Thymus (tissue), 11 donors: ENCODE results near the gene PRKCA. TPM values are rescaled to one million over a fixed set of nuclear protein-coding genes. Genes with fewer than 3 reads are reported as not detected.

Source experiments
- DNase-seq, 9 donors: peaks; one replicate each; pipeline ENCODE4 v3.0.0-alpha.2; 2013; ENCODE audit warnings: low spot score in 9 of 9, low read depth in 6 of 9, missing footprints in 1 of 9
- H3K27ac ChIP-seq, 2 donors: one replicate each; pipeline ENCODE4 v1.5.1; 2013; ENCODE audit warnings: control low read depth in 1 of 2, low read depth in 1 of 2, low read length in 1 of 2, mild to moderate bottlenecking in 1 of 2, moderate library complexity in 1 of 2
- H3K27me3 ChIP-seq, 2 donors: one replicate each; pipeline ENCODE4 v1.5.1; 2013; ENCODE audit warnings: low read length in 1 of 2; ENCODE audit not compliant: control insufficient read depth in 2 of 2, insufficient read depth in 1 of 2
- H3K36me3 ChIP-seq, 2 donors: one replicate each; pipeline ENCODE4 v1.5.1; 2013; ENCODE audit warnings: low read length in 1 of 2, mild to moderate bottlenecking in 1 of 2, moderate library complexity in 1 of 2; ENCODE audit not compliant: control insufficient read depth in 2 of 2, insufficient read depth in 2 of 2
- H3K4me1 ChIP-seq, 2 donors: one replicate each; pipeline ENCODE4 v1.5.1; 2013; ENCODE audit warnings: low read length in 2 of 2; ENCODE audit not compliant: control insufficient read depth in 2 of 2, insufficient read depth in 2 of 2
- H3K4me3 ChIP-seq, 2 donors: one replicate each; pipeline ENCODE4 v1.5.1; 2013; ENCODE audit warnings: low read length in 2 of 2, control low read depth in 1 of 2, mild to moderate bottlenecking in 1 of 2
- H3K9me3 ChIP-seq, 2 donors: one replicate each; pipeline ENCODE4 v1.5.1; 2013; ENCODE audit warnings: low read length in 1 of 2, mild to moderate bottlenecking in 1 of 2; ENCODE audit not compliant: control insufficient read depth in 2 of 2, insufficient read depth in 1 of 2
- WGBS: extraction: QIAGEN DNeasy Blood & Tissue Kit; methylation state at CpG from one replicate; pipeline ENCODE4 v1.1.7; 2013; 5-methylcytosine and 5-hydroxymethylcytosine counted together
- polyA plus RNA-seq: library from polyadenylated mRNA; stranded (reverse); fragments of 200-250 nt; gene quantifications from one replicate; pipeline ENCODE4 v1.2.3, GENCODE V29; 2013
- total RNA-seq: library from RNA; stranded (reverse); fragments of 120-200 nt; gene quantifications from one replicate; pipeline ENCODE4 v1.2.4, GENCODE V29; 2013
- donor health status: healthy.

The PRKCA gene
- total and polyA plus RNA-seq, 2 donors, result 2.7 to 3.2 TPM

GRCh38 chr17:66830451-66830850, 528.0 kb downstream of the PRKCA start:
- DNase-seq, result no peak
- Histone ChIP-seq H3K4me3 (no peak overlapping the region), H3K4me1 (peaks cover 0 to 3% of the 10 kb centered on the region in 2 donors), H3K9me3 (no peaks in the 10 kb centered on the region), H3K27ac (no peak overlapping the region), H3K36me3 (no peaks in the 10 kb centered on the region), H3K27me3 (peaks cover 16 to 66% of the 10 kb centered on the region in 2 donors)
- WGBS, result 43% methylated on average over 4 of the region's 4 CpGs

- Histone ChIP-seq H3K27me3 (peaks cover 18 to 74% of the 10 kb centered on the region in 2 donors), H3K9me3 (no peaks in the 10 kb centered on the region), H3K36me3 (no peaks in the 10 kb centered on the region), H3K4me3 (no peak overlapping the region), H3K27ac (no peak overlapping the region), H3K4me1 (peaks cover 0 to 3% of the 10 kb centered on the region in 2 donors)
- no peak for DNase-seq
- WGBS, result 92% methylated on average over 14 of the region's 14 CpGs
Measured at GRCh38 chr17:66831383-66832210, 529.2 kb downstream of the PRKCA start.

GRCh38 chr17:66833201-66833600, 530.8 kb downstream of the PRKCA start:
- no peak overlapping the region for H3K27ac ChIP-seq
- 92% methylated on average over 4 of the region's 4 CpGs for WGBS
- no peak for DNase-seq
- H3K4me3 ChIP-seq, result no peak overlapping the region
- peaks cover 0 to 3% of the 10 kb centered on the region in 2 donors for H3K4me1 ChIP-seq
- peaks cover 18 to 86% of the 10 kb centered on the region in 2 donors for H3K27me3 ChIP-seq
- no peaks in the 10 kb centered on the region for H3K9me3 ChIP-seq
- H3K36me3 ChIP-seq, result no peaks in the 10 kb centered on the region

DNA sequence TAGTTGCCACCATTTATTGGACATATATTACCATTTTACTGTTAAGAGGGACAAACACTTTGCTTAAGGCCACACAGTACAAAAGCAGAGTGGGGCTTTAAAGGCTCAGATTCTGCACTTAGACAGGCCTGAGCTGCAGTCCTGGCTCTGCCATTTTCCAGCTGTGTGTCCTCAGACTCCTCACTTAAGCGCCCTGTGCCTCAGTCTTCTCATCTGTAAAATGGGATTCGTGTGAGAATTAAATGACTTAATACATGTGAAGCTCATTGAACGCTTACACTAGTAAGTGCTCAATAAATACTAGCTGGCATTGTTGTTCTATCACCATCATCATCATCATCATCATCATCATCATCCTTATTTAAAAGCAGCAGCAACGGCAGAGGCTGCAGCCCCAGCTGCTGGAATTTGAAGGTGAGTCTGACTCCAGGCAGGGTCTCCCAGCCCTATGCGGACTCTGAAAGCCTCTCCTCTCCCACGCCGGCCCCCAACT, 532.1 kb downstream of the PRKCA start:
- peaks cover 18 to 75% of the 10 kb centered on the region in 2 donors for H3K27me3 ChIP-seq
- no peaks in the 10 kb centered on the region for H3K9me3 ChIP-seq
- 39% methylated on average over 7 of the region's 7 CpGs for WGBS
- no peak for DNase-seq
- no peak overlapping the region for H3K27ac ChIP-seq
- no peaks in the 10 kb centered on the region for H3K4me1 ChIP-seq
- no peak overlapping the region for H3K4me3 ChIP-seq
- H3K36me3 ChIP-seq, result no peaks in the 10 kb centered on the region

DNA sequence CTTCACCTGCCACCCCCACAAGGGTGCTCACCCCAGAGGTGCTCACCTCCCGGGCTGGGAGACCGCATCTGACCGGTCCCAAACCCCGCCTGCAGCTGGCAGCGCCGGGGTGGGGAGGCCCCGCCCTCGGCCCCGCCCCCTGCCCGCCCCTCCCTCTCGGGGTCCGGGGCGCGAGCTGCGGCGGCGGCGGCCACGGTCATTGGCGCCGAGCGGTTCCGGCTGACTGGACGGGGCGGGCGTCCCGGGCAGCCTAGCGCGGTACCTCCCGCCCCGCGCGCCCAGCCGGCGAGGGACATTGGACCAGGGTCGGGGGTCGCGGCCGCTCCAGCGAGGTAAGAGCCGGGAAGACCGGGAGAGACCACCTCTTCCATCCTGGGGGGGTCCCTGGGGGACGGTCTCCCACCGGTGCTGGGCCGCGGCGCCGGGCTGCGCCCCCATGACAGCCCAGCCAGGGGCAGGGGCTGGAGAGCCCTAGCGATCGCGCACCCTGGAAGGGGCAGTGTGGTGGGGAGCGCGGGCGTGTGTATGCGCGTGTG, 532.6 kb downstream of the PRKCA start, which contains the start of gene CACNG5:
CACNG5 (plus strand) TSS at position 199 of the 536 bp plus-strand sequence. CDS start 42,216 bp downstream, outside the sequence.
- no peaks in the 10 kb centered on the region for H3K36me3 ChIP-seq
- H3K27ac ChIP-seq, result no peak within 1 kb of the TSS
- no peak within 1 kb of the TSS for H3K4me3 ChIP-seq
- no peaks in the 10 kb centered on the region for H3K9me3 ChIP-seq
- H3K4me1 ChIP-seq, result no peaks in the 10 kb centered on the region
- H3K27me3 ChIP-seq, result peaks cover 16 to 72% of the 10 kb centered on the region in 2 donors
- 10% methylated on average over 57 of the region's 57 CpGs for WGBS
- DNase-seq, result no peak

- no peak overlapping the region for H3K27ac ChIP-seq
- DNase-seq, result no peak
- peaks cover 16 to 70% of the 10 kb centered on the region in 2 donors for H3K27me3 ChIP-seq
- H3K36me3 ChIP-seq, result no peaks in the 10 kb centered on the region
- no peak overlapping the region for H3K4me3 ChIP-seq
- 61% methylated on average over 16 of the region's 16 CpGs for WGBS
- no peaks in the 10 kb centered on the region for H3K9me3 ChIP-seq
- no peaks in the 10 kb centered on the region for H3K4me1 ChIP-seq
Measured at GRCh38 chr17:66835476-66835875, 533.1 kb downstream of the PRKCA start.

DNA sequence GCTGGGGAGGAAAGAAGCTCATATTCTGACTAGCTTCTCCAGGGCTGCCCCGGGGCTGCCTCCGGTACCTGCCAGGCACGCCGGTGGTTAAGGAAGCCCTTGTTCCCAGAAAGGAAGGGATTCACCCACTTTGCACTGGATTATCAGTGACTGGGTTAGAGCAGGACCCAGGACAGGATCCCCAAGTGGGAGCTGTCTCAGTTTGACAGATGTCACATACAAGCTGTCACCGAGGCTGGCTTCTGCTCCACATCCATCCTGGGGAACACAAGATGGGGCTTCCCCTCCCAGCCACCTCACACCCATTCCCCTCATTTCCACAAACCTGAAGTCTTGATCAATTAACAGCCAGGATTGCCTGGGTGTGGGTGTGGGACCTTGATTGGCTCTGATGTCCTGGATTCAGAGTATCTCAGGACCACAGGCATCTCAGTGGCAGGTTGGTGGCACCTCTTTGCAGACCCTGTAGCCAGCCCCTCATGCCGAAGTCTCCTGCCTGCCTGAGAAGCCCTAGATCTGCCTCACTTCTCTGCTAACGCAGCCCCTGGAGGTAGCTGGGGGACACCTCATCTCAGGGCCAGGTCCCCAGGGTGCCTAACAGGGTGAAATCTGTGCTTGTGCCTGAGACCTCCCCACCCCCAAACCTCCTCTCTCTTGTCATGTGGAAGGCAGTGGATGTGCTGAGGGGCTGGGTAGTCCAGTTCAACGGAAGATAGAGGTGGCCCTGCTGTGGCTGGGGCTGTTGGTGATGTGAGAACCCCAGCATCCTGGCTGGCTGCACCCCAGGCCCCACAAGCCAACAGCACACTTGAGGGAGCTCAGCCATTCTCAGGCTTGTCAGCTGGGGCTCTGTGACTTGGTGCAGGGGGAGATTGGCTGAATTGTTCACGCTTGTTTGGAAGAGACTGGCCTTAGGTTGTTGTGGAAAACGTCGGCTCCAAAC, 533.9 kb downstream of the PRKCA start:
- 75% methylated on average over 11 of the region's 11 CpGs for whole genome bisulfite sequencing
- Histone ChIP-seq H3K4me3 (no peak overlapping the region), H3K27me3 (peaks cover 16 to 63% of the 10 kb centered on the region in 2 donors), H3K9me3 (no peaks in the 10 kb centered on the region), H3K27ac (no peak overlapping the region), H3K4me1 (no peaks in the 10 kb centered on the region), H3K36me3 (no peaks in the 10 kb centered on the region)
- DNase-seq, result no peak

GRCh38 chr17:66837226-66837625, 534.8 kb downstream of the PRKCA start:
- DNase-seq, result no peak
- Histone ChIP-seq H3K4me1 (no peaks in the 10 kb centered on the region), H3K27me3 (peaks cover 16 to 57% of the 10 kb centered on the region in 2 donors), H3K9me3 (no peaks in the 10 kb centered on the region), H3K27ac (no peak overlapping the region), H3K4me3 (no peak overlapping the region), H3K36me3 (no peaks in the 10 kb centered on the region)
- WGBS, result 76% methylated on average over 1 of the region's 1 CpG
